Hematopoietic multipotent progenitor cell treated with erythropoietin and hydrocortisone succinate and interleukin-3 and kit ligand, for 17 days (in vitro differentiated cells): ENCODE results near the gene TMEM26.

Source experiments
- DNase-seq: peaks from one replicate; pipeline ENCODE4 v3.0.0-alpha.2; 2015; ENCODE audit warnings: low spot score

TMEM26 gene

DNA sequence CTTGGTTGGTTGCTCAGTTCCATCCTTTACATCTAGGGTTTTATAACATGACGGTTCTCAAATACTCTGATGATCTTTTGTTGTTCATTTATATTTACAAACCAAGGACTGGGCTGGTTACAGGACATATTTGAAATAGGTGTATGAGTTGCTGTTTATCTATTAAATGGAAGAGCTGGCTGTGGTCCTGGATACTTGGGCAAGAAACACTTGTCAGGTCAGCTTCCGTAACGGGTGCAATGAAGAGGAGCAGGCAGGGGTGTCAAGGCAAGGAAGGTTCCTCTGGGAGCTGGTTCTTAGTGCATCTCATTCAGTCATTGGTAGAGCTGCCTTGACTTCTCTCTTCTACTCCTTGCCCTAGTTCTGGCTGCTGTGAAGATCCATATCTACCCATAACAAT is 4.8 kb upstream of the TMEM26 start:
- DNase-seq = no peak

DNA sequence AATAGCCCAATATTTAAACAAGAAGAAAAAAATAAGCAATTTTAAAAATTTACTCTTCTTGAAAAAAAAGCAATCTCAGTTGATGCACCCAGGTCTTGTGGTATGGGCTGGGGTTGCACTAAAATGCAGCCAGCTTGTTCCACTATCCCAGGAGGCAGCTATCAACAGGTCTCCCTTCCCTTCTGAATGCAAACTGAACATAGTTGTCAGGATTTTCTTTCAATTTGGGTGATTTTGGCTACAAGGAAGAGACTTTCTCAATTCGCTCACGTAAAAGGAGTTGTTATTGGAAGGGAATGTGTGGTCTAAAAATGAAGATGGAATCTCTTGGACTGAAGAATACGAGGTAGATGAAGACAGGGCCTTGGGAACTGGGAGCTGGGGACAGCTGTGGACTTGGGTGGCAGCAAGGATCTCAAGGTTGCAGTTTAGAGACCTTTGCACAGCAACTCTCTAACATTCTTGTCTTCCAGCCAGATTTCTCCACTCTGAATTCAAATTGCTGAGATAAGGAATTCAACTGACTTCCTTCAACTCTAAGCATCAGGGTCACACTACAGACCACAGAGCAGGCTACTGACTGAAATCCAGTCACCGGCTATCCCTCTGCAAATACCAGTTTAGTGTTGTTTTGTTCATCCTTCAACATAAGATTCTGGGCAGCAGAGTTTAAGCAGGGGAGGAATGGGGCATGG is 3.1 kb upstream of the TMEM26 start:
- no peak for DNase-seq

DNA sequence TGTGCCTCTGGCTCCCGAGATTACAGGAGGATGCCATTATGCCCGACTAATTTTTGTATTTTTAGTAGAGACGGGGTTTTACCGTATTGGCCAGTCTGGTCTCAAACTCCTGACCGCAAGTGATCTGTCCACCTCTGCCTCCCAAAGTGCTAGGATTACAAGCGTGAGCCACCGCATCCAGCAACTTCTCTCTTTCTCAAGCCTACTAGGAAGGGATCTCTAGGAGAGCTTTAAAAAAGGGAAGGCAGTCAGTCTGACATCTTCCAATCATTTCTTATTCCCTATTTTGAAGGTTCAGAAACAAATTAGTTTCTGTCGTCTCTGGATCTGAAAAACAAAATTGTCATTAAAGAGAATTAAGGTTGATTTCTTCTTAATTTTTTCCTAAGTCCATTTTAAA is 2.5 kb upstream of the TMEM26 start:
- no peak for DNase-seq

- DNase-seq = no peak
These were observed 1.4 kb upstream of the TMEM26 start for GRCh38 chr10:61454541-61454940.

- no peak for DNase-seq
These were observed 980 bp downstream of the TMEM26 start for GRCh38 chr10:61452151-61452651.

GRCh38 chr10:61451357-61451756 is 1.8 kb downstream of the TMEM26 start:
- no peak for DNase-seq

DNA sequence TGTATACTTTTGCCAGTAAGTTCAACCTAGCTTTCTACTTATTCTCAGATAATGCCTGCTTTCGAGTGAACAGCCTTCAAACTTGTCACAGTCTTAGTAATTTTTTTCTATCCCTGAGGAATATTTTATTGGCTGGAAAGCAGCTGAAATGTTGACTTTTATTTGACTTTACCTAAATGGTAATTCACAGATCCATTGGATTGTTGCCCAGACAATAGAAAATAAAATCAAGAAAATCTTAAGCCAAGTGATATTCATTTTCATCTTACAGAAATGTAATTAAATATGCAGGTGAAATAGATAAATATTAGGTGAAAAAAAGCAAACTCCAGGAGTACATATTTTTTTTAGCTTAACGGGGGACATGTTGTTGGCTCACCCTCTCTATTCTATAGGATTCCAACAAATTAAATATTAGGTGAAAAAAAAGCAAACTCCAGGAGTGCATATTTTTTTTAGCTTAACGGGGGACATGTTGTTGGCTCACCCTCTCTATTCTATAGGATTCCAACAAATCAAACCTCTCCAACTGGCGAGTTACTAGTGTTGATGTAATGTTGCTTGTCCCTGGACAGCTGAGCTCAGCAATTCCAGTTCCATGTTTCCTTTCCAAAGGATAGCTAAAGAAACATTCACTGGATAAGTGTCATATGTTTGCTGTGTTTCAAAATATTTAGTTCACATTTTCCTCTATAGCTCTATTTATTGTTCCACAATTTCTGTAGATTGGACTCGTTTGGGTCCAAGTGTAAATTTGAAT is 4.2 kb downstream of the TMEM26 start:
- DNase-seq = no peak

DNA sequence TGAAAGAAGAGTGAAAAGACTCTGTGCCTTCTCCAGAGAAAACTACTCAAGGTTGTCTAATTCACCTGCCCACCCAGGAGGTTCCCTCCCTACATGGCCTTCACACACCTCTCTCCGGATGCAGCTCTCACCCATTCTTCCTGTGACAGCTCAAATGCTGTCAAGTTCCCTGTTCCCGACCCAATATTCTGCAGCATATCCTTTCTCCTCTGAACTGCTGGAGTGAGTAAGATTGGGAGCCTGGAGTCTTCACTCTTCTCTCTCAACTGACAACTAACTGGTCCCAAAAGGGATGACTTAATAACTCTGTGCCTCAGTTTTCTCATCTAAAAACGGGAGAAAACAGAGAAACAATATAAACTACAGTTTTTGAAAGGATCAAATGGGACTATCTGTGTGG is 5.1 kb downstream of the TMEM26 start:
- no peak for DNase-seq

- DNase-seq = no peak
These were observed 14.0 kb downstream of the TMEM26 start for GRCh38 chr10:61439058-61439609.

DNA sequence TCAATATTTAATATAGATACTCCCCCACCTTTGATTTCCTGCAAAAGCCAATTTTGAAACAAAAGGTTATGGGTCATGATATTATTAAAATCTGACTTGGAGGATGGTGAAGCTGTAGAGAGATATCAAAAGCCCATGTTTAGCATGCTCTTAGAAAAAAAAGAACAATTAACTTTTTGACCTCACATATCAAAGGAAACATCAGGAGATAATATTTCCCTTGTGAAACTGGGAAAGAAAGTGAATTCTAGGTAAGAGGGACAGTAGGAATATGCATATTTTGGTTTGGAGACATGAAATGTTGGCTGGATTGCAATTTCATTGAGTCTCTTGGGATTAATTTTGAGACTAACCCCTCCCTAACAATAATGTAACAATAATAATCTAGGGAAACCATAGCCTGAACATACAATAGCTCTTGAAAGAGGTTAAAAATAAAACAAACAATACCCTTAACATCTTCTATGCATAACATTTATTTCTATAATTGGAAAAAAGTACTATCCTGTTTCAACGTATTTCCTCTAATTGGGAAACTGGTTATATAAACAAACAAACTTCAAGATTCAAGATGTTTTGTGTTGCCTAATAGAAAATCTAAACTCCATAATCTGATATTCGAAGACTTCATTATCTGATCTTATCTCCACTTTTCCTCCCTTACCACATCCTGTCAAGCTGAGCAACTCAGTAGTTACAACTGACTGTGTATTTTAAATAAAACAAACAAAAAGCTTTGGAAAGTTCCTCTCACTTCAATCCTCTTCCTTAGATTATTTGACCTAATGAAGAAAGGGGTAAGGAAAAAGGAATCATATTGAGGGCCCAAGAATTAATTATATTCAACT is 14.8 kb downstream of the TMEM26 start:
- DNase-seq = no peak

GRCh38 chr10:61423178-61423577 is 30.0 kb downstream of the TMEM26 start:
- no peak for DNase-seq

DNA sequence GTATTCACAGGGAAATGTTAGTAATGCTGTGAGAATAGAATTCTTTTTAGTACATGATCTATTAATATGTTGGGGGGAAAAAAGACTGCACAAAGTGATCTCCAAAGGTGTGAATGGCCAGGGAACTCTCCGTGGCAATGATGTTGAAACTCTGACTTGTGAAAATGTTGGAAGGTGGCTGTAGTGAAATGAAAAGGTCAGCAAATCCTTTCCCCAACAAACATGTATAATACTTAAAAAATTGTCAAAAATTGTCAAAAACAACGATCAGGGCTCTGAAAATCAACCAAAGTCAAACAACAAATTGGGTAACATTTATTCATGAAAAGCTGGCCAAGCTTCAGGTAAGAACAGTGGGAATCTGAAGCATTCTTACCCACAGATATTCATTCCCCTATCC is 35.5 kb downstream of the TMEM26 start:
- DNase-seq = no peak

- DNase-seq = no peak
These were observed 37.4 kb downstream of the TMEM26 start for GRCh38 chr10:61415824-61416223.

GRCh38 chr10:61411706-61412105 is 41.5 kb downstream of the TMEM26 start:
- no peak for DNase-seq

GRCh38 chr10:61410353-61411070 is 42.7 kb downstream of the TMEM26 start:
- DNase-seq = no peak

GRCh38 chr10:61409157-61409556 is 44.0 kb downstream of the TMEM26 start:
- DNase-seq = no peak

GRCh38 chr10:61408105-61408504 is 45.1 kb downstream of the TMEM26 start:
- DNase-seq = no peak

DNA sequence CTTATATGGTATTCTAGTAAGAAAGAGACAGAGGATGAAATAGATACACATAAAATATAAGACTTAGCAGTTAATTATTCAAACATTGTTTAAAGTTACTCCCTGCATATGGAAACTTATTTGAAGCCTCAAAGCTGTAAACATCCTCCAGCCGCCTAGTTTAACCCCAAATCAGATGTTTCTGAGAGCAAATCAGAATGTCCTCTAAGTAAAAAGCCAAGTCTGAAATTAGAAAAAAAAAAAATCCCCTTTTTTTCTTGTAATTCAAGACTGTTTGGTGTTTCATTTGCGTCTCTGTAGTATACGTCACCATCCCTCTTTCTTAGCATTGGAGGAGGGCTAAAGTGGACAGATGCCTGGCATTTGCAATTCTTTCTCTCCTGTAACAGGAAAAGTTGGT is 46.4 kb downstream of the TMEM26 start:
- DNase-seq = no peak

- no peak for DNase-seq
These were observed 46.9 kb downstream of the TMEM26 start for GRCh38 chr10:61406242-61406641.

- DNase-seq = no peak
These were observed 48.4 kb downstream of the TMEM26 start for GRCh38 chr10:61404751-61405150.

DNA sequence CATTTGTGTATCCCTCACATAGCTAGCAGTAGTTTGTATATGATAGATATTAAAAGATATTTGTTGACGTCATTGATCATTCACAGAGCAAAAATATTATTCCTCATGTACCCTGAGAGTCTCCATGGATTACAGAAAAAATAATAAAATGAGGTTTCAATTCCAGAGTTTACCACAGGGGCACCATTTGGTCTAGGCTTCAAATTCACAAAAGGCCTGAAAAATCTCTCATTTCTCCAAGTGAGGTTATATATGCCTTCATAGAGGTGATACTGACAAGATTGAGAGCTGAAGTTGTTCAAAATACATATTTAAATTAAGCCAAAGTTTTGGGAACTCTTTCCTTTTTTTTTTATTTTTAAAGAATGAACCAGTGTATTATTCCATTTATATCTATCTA is 52.7 kb downstream of the TMEM26 start:
- DNase-seq = no peak

DNA sequence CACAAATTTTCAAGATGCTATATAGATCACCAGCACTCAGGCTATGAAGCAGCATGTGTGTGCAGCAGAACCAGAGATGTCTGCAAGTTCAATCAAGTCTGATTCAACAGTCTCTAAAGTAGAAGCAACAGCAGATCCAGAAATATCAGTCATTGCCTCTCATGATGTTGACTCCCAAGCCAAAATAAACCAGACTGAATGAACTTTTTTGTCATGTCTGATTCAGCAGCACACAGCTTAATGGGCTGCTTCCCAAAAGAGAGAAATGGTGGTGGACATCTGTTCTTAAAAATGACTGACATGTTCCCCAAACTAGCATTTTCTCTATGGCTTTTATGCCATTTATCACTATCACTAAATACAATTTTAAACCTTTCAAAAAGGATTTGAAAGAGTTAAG is 53.8 kb downstream of the TMEM26 start:
- no peak for DNase-seq
